ENCODE measurements around the gene SUN2. TPM values are rescaled to one million over a fixed set of nuclear protein-coding genes. Genes with fewer than 3 reads are reported as not detected.

The SUN2 gene
- total RNA-seq, 4 donors from 2014 or later, result 94.2 to 307 (median 191) TPM

DNA sequence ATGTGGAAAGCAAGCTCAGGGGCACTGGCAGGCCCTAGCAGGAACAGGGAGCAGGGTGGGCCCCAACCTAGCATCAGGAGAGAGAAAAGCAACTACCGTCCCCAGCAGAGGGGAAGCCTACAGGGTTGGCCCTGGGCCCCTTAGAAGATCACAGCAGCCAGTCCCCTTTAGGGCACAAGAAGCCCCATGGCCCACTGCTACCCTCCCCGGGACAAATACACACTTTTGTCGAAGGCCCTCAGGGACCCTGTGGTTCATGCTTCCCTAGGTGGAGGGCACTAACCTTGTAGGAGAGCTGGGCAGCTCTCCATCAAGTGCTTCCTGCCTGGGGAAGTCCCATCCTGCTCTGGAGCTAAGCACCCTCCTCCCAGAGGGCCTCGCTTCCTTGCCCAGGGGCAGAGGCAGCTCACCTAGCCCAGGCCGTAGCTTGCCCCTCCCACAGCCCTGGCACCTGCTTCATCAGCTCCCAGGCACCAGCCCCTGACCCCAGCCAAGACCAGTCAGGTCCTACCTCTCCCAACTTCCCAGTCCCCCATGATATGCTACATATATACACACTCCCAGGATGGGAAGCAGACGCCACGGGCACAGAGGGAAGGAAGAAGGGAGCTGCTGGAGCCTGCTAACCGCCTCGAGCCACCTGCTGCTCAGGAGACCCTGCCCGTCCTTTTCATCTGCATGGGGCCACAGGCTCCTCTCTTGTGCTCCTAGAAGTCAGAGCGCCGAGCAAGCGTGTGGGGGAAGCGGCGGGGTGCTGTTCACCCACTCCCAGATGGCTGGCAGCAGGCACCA is 20.1 kb downstream of the SUN2 start:
- no peak for TF ChIP-seq POLR2A (IDR thresholded peaks at IDR 0.05)
- TF ChIP-seq, protein P1, sequence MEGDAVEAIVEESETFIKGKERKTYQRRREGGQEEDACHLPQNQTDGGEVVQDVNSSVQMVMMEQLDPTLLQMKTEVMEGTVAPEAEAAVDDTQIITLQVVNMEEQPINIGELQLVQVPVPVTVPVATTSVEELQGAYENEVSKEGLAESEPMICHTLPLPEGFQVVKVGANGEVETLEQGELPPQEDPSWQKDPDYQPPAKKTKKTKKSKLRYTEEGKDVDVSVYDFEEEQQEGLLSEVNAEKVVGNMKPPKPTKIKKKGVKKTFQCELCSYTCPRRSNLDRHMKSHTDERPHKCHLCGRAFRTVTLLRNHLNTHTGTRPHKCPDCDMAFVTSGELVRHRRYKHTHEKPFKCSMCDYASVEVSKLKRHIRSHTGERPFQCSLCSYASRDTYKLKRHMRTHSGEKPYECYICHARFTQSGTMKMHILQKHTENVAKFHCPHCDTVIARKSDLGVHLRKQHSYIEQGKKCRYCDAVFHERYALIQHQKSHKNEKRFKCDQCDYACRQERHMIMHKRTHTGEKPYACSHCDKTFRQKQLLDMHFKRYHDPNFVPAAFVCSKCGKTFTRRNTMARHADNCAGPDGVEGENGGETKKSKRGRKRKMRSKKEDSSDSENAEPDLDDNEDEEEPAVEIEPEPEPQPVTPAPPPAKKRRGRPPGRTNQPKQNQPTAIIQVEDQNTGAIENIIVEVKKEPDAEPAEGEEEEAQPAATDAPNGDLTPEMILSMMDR (IDR thresholded peaks at IDR 0.05), result no peak
- Histone ChIP-seq H3K27ac (peak overlapping the region in 2 of 4 donors; percentile 11 to 82), H3K27me3 (no peaks in the 10 kb centered on the region), H3K4me1 (peaks cover 21 to 54% (median 27%) of the 10 kb centered on the region in 3 donors), H3K9me3 (no peaks in the 10 kb centered on the region), H3K36me3 (peaks cover 62 to 88% (median 70%) of the 10 kb centered on the region in 3 donors), H3K4me3 (no peak overlapping the region)
- intact Hi-C loops (cut with DNase I), result no loop called here
- WGBS, 2 donors, result 63 to 67% methylated on average over 3 to 6 of the region's 15 CpGs
- no peak for DNase-seq

DNA sequence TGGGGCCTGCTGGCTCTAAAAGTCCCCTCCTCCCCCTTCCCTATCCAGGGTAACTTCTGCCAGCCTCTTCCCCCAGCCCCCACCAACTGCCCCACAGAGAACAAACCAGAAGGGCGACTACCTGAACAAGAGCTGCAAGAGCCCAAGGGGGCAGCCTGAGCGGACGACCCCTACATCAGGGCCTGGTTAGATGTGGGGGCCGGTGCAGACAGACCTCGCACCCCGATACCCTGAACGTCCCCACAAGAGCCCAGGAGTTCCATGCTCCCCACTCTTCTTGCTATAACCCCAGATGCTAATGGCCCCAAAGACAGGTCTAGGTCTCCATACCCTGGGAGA is 20.7 kb downstream of the SUN2 start:
- 83% methylated on average over 1 of the region's 7 CpGs; no CpG with 5 or more reads in 1 of the 2 donors for WGBS, 2 donors
- no peak overlapping the region for H3K4me3 ChIP-seq
- peaks cover 21 to 54% (median 27%) of the 10 kb centered on the region in 3 donors for H3K4me1 ChIP-seq
- H3K9me3 ChIP-seq, result no peaks in the 10 kb centered on the region
- intact Hi-C loops (cut with DNase I), result no loop called here
- H3K36me3 ChIP-seq, result peaks cover 62 to 88% (median 70%) of the 10 kb centered on the region in 3 donors
- no peaks in the 10 kb centered on the region for H3K27me3 ChIP-seq
- no peak for DNase-seq
- H3K27ac ChIP-seq, result peak overlapping the region in 3 of 4 donors; percentile 75 to 83 (median 82)
- TF ChIP-seq, protein P1 (IDR thresholded peaks at IDR 0.05), result no peak
- TF ChIP-seq POLR2A (IDR thresholded peaks at IDR 0.05), result no peak

DNA sequence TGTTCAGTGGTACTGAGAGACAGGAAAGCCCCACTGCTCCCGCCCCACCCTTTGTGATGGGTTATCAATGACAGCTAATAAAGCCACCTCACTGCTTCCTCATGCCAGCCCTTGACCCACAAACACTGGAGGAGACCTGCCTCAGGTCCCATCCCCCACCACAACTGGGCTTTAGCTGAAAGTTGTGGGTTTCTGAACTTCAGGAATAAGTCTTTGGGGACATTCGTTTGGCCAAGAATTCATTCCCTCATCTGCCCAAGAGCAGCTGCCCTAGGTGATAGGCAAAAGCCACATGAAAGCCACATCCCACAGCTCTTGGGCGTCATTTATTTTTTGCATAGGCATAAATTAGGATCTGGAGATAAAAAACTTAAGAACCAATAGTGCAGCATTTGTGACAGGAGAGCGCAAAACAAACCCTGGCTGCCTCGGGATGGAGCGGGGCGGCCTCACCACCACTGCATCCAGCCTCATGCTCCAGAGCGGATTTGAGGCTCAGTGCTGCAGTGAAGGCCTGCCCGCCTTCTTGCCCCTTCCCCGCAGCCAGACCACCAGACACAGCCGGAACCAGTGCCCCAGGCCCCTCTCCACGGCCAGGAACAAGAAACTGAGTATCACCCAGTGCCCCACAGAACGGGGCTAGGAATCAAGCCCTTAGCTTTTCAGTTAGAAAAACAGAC is 21.2 kb downstream of the SUN2 start:
- no peak for DNase-seq
- H3K36me3 ChIP-seq, result peaks cover 61 to 88% (median 70%) of the 10 kb centered on the region in 3 donors
- no peak overlapping the region for H3K4me3 ChIP-seq
- H3K27me3 ChIP-seq, result no peaks in the 10 kb centered on the region
- peak overlapping the region in 3 of 4 donors; percentile 75 to 83 (median 82) for H3K27ac ChIP-seq
- TF ChIP-seq POLR2A (IDR thresholded peaks at IDR 0.05), result no peak
- TF ChIP-seq, protein P1 (IDR thresholded peaks at IDR 0.05), result no peak
- intact Hi-C loops (cut with DNase I), result no loop called here
- H3K9me3 ChIP-seq, result no peaks in the 10 kb centered on the region
- WGBS, 2 donors, result 86 to 89% methylated on average over 6 to 10 of the region's 13 CpGs
- peaks cover 21 to 54% (median 27%) of the 10 kb centered on the region in 3 donors for H3K4me1 ChIP-seq

DNA sequence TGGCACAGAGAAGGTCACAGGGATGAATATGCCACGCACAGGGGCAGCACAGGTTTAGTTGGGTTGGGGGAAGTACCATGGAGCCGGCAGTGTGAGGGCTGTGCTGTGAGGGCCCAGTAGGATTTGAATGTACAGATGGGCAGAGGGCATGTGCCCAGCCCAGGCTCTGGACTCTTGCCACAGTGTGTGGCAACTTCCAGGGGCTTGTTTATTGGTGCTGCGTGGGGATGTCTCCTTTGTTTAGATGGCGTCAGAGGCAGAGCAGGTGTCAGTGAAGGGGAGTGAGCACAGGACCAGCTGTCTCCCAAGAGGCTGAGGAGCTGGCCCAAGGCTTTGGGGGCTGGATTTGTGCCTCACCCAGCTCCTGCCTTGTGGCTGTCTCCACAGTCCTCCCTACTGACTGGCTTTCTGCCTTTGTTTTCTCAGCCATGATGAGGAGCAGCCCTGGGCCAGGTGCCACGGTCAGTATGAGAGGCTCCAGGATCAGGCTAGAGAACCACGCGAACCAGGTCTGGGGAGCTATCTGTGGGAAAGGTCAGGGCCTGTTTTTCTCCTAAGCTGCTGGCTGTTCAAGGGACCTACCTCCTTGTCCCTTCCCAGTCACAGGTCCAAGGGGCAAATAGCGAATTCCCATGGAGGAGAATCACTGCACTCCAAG is 21.9 kb downstream of the SUN2 start:
- intact Hi-C loops (cut with DNase I), result no loop called here

More for the DNA sequence above, 21.9 kb downstream of the SUN2 start:
- 70 to 100% methylated on average over 1 to 4 of the region's 8 CpGs for WGBS, 2 donors
- Histone ChIP-seq H3K27me3 (no peaks in the 10 kb centered on the region), H3K9me3 (no peaks in the 10 kb centered on the region), H3K4me3 (no peak overlapping the region), H3K36me3 (peaks cover 60 to 88% (median 70%) of the 10 kb centered on the region in 3 donors), H3K27ac (peak overlapping the region; percentile 60 to 83 (median 78)), H3K4me1 (peaks cover 21 to 54% (median 27%) of the 10 kb centered on the region in 3 donors)
- no peak for DNase-seq
- no peak for TF ChIP-seq POLR2A (IDR thresholded peaks at IDR 0.05)
- TF ChIP-seq, protein P1 (IDR thresholded peaks at IDR 0.05), result no peak

Data from esophagus squamous epithelium (tissue), 5 donors.